Astrocyte (in vitro differentiated cells and primary cell): ENCODE data around the gene JAKMIP1.

ENCODE experiments used
- CTCF ChIP-seq: IDR thresholded peaks from 2 replicates; pipeline ENCODE4 v1.5.1; 2011; ENCODE audit warnings: low read depth, mild to moderate bottlenecking, inconsistent platforms, low read length, moderate library complexity; ENCODE audit not compliant: insufficient read depth
- EZH2 ChIP-seq: IDR thresholded peaks from 2 replicates; pipeline ENCODE4 v1.6.1; 2012; ENCODE audit warnings: mild to moderate bottlenecking, low read length, inconsistent platforms; ENCODE audit not compliant: insufficient read depth

- TF ChIP-seq CTCF (no peak), EZH2 (no peak)
Measured at GRCh38 chr4:6123541-6123940, 76.8 kb downstream of the JAKMIP1 start.
